ENCODE results near the gene STAT4. TPM values are rescaled to one million over a fixed set of nuclear protein-coding genes. Genes with fewer than 3 reads are reported as not detected.

Gene STAT4
- total RNA-seq, 1 experiment from 2014 or later = 0.44 TPM

DNA sequence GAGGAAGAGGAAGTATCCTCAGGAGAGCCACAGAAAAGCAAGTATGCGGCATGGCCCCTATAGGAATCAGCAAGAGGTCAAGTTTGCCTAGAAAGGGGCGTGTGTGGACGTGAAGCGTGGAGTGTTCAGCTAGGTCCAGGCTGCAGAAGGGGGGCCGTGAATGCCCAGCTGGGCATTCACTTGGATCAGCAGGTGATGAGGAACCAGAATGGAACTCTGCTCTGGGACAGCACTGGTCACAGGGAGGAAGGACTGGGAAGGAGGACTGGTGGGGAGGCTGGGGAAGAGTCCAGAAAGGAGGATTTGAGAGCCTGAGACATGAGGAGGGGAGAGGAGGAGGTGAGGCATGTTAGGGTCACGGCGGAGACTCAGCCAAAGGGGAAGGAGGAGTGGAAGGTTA, 156.6 kb downstream of the STAT4 start (continued):
- no peak for TF ChIP-seq MYBL2 (CRISPR knock-in tag; IDR thresholded peaks at IDR 0.05)
- no peak for TF ChIP-seq ZNF121 (CRISPR knock-in tag; IDR thresholded peaks at IDR 0.05)

DNA sequence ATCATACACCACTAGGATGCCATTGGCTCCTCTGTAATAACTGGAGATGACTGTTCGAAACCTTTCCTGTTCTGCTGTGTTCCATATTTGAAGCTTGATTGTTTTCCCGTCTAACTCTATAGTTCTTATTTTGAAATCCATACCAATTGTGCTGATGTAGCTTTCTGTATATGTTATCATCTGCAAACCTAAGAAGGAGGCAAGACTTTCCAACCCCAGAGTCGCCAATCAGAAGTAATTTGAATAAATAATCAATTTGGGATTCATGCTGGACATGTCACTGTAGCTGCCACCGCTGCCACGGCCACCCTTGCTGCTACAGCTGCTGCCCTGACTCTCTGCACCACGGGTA, 157.5 kb downstream of the STAT4 start:
- Mint-ChIP-seq H3K27me3 (ENCODE audit: low read depth) (no peaks in the 10 kb centered on the region), H3K36me3 (peaks cover 79% of the 10 kb centered on the region), H3K4me1 (no peaks in the 10 kb centered on the region), H3K27ac (no peak overlapping the region), H3K4me3 (no peak overlapping the region), H3K9me3 (no peaks in the 10 kb centered on the region)
- ATAC-seq (no peak), DNase-seq (ENCODE audit: low spot score) (no peak)
- CTCF ChIA-PET = interaction anchor here (0.8 kb wide), 1 partner anchor 60 kb away, joined by 3 read pairs; no protein-coding TSS in a partner anchor
- TF ChIP-seq USF2 (CRISPR knock-in tag; IDR thresholded peaks at IDR 0.05) (no peak), GTF2I (CRISPR knock-in tag; conservative IDR thresholded peaks at IDR 0.05) (no peak), FOXP1 (CRISPR knock-in tag; IDR thresholded peaks at IDR 0.05; ENCODE audit: borderline replicate concordance) (no peak), MLX (CRISPR knock-in tag; IDR thresholded peaks at IDR 0.05) (no peak), ZNF396 (CRISPR knock-in tag; IDR thresholded peaks at IDR 0.05; ENCODE audit: borderline replicate concordance) (no peak), ZNF232 (CRISPR knock-in tag; IDR thresholded peaks at IDR 0.05) (no peak), RORB (CRISPR knock-in tag; IDR thresholded peaks at IDR 0.05) (no peak), ZNF671 (CRISPR knock-in tag; IDR thresholded peaks at IDR 0.05) (no peak), ZNF121 (CRISPR knock-in tag; IDR thresholded peaks at IDR 0.05) (no peak), ATF2 (CRISPR knock-in tag; IDR thresholded peaks at IDR 0.05; ENCODE audit: borderline replicate concordance, low read depth) (no peak)
- TF ChIP-seq, protein P1, sequence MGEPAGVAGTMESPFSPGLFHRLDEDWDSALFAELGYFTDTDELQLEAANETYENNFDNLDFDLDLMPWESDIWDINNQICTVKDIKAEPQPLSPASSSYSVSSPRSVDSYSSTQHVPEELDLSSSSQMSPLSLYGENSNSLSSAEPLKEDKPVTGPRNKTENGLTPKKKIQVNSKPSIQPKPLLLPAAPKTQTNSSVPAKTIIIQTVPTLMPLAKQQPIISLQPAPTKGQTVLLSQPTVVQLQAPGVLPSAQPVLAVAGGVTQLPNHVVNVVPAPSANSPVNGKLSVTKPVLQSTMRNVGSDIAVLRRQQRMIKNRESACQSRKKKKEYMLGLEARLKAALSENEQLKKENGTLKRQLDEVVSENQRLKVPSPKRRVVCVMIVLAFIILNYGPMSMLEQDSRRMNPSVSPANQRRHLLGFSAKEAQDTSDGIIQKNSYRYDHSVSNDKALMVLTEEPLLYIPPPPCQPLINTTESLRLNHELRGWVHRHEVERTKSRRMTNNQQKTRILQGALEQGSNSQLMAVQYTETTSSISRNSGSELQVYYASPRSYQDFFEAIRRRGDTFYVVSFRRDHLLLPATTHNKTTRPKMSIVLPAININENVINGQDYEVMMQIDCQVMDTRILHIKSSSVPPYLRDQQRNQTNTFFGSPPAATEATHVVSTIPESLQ (CRISPR knock-in tag; IDR thresholded peaks at IDR 0.05) = no peak
- TF ChIP-seq, protein P2, sequence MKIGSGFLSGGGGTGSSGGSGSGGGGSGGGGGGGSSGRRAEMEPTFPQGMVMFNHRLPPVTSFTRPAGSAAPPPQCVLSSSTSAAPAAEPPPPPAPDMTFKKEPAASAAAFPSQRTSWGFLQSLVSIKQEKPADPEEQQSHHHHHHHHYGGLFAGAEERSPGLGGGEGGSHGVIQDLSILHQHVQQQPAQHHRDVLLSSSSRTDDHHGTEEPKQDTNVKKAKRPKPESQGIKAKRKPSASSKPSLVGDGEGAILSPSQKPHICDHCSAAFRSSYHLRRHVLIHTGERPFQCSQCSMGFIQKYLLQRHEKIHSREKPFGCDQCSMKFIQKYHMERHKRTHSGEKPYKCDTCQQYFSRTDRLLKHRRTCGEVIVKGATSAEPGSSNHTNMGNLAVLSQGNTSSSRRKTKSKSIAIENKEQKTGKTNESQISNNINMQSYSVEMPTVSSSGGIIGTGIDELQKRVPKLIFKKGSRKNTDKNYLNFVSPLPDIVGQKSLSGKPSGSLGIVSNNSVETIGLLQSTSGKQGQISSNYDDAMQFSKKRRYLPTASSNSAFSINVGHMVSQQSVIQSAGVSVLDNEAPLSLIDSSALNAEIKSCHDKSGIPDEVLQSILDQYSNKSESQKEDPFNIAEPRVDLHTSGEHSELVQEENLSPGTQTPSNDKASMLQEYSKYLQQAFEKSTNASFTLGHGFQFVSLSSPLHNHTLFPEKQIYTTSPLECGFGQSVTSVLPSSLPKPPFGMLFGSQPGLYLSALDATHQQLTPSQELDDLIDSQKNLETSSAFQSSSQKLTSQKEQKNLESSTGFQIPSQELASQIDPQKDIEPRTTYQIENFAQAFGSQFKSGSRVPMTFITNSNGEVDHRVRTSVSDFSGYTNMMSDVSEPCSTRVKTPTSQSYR (CRISPR knock-in tag; IDR thresholded peaks at IDR 0.05) = no peak
- TF ChIP-seq, protein P3, sequence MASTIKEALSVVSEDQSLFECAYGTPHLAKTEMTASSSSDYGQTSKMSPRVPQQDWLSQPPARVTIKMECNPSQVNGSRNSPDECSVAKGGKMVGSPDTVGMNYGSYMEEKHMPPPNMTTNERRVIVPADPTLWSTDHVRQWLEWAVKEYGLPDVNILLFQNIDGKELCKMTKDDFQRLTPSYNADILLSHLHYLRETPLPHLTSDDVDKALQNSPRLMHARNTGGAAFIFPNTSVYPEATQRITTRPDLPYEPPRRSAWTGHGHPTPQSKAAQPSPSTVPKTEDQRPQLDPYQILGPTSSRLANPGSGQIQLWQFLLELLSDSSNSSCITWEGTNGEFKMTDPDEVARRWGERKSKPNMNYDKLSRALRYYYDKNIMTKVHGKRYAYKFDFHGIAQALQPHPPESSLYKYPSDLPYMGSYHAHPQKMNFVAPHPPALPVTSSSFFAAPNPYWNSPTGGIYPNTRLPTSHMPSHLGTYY (CRISPR knock-in tag; IDR thresholded peaks at IDR 0.05) = no peak
- TF ChIP-seq, protein P4, sequence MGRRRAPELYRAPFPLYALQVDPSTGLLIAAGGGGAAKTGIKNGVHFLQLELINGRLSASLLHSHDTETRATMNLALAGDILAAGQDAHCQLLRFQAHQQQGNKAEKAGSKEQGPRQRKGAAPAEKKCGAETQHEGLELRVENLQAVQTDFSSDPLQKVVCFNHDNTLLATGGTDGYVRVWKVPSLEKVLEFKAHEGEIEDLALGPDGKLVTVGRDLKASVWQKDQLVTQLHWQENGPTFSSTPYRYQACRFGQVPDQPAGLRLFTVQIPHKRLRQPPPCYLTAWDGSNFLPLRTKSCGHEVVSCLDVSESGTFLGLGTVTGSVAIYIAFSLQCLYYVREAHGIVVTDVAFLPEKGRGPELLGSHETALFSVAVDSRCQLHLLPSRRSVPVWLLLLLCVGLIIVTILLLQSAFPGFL (CRISPR knock-in tag; IDR thresholded peaks at IDR 0.05; ENCODE audit: borderline replicate concordance) = no peak
- TF ChIP-seq, protein P5, sequence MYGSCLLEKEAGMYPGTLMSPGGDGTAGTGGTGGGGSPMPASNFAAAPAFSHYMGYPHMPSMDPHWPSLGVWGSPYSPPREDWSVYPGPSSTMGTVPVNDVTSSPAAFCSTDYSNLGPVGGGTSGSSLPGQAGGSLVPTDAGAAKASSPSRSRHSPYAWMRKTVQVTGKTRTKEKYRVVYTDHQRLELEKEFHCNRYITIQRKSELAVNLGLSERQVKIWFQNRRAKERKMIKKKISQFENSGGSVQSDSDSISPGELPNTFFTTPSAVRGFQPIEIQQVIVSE (CRISPR knock-in tag; IDR thresholded peaks at IDR 0.05; ENCODE audit: borderline replicate concordance) = no peak
- TF ChIP-seq, protein P6, sequence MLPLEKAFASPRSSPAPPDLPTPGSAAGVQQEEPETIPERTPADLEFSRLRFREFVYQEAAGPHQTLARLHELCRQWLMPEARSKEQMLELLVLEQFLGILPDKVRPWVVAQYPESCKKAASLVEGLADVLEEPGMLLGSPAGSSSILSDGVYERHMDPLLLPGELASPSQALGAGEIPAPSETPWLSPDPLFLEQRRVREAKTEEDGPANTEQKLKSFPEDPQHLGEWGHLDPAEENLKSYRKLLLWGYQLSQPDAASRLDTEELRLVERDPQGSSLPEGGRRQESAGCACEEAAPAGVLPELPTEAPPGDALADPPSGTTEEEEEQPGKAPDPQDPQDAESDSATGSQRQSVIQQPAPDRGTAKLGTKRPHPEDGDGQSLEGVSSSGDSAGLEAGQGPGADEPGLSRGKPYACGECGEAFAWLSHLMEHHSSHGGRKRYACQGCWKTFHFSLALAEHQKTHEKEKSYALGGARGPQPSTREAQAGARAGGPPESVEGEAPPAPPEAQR (CRISPR knock-in tag; IDR thresholded peaks at IDR 0.05) = no peak
- POLR2A ChIA-PET = no interaction called here
